MM.1S (cell line): ENCODE data around the gene OSGIN1.

Experiments used
- EZH2phosphoT487 ChIP-seq: fragments of 300-600 bp; sonication (generic); IDR thresholded peaks from 2 replicates; pipeline ENCODE4 v1.6.1; 2018; ENCODE audit warnings: antibody characterized with exemption, low read length
- TF ChIP-seq, protein P1 (sequence below): fragments of 300-600 bp; sonication (generic); IDR thresholded peaks from 2 replicates; pipeline ENCODE4 v1.5.1; 2016; ENCODE audit warnings: antibody characterized with exemption, low read length, mixed read lengths

DNA sequence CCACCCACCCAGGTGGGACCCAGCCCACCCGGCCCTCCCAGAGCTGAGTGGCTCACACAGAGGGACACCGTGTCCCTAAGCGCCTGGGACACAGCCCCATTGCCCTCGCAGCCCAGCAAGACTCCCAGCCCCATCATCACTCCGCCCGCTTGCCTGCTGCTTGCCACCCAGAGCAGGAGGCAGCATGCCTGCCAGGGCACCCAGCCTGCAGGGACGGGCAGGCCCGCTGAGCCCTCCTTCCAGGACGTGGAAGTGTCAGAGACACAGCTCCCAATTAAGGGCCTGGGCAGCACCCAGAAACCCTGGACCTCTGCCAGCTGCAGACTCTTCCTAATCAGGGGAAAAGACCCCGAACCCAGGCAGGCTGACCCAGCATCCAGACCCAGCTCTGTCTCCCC lies 17.2 kb upstream of the OSGIN1 start:
- TF ChIP-seq EZH2phosphoT487, result no peak
- TF ChIP-seq, protein P1, sequence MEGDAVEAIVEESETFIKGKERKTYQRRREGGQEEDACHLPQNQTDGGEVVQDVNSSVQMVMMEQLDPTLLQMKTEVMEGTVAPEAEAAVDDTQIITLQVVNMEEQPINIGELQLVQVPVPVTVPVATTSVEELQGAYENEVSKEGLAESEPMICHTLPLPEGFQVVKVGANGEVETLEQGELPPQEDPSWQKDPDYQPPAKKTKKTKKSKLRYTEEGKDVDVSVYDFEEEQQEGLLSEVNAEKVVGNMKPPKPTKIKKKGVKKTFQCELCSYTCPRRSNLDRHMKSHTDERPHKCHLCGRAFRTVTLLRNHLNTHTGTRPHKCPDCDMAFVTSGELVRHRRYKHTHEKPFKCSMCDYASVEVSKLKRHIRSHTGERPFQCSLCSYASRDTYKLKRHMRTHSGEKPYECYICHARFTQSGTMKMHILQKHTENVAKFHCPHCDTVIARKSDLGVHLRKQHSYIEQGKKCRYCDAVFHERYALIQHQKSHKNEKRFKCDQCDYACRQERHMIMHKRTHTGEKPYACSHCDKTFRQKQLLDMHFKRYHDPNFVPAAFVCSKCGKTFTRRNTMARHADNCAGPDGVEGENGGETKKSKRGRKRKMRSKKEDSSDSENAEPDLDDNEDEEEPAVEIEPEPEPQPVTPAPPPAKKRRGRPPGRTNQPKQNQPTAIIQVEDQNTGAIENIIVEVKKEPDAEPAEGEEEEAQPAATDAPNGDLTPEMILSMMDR, result no peak
